ENCODE data around the gene GRM5.

Gene GRM5

GRCh38 chr11:88656283-88656682 lies 409.5 kb downstream of the GRM5 start:
- H3K9me3 ChIP-seq (ENCODE audit: control insufficient read depth, low read length) = no peaks in the 10 kb centered on the region
- no peaks in the 10 kb centered on the region for H3K36me3 ChIP-seq (ENCODE audit: control insufficient read depth, insufficient read depth, low read length)
- no peaks in the 10 kb centered on the region for H3K4me1 ChIP-seq (ENCODE audit: control insufficient read depth, insufficient read depth, low read length, poor library complexity, severe bottlenecking)
- 80% methylated on average over 1 of the region's 3 CpGs; no CpG with 5 or more reads in 1 of the 2 experiments for WGBS, 2 experiments (ENCODE audit: insufficient coverage in 2 of 2)
- no peak overlapping the region for H3K27ac ChIP-seq (ENCODE audit: low read depth, low read length, severe bottlenecking)
- H3K4me3 ChIP-seq (ENCODE audit: extremely low read depth, insufficient read depth, low read length, poor library complexity, severe bottlenecking) = no peak overlapping the region

GRCh38 chr11:88655656-88656055 lies 410.1 kb downstream of the GRM5 start:
- no peak overlapping the region for H3K4me3 ChIP-seq (ENCODE audit: extremely low read depth, insufficient read depth, low read length, poor library complexity, severe bottlenecking)
- H3K4me1 ChIP-seq (ENCODE audit: control insufficient read depth, insufficient read depth, low read length, poor library complexity, severe bottlenecking) = no peaks in the 10 kb centered on the region
- no peaks in the 10 kb centered on the region for H3K36me3 ChIP-seq (ENCODE audit: control insufficient read depth, insufficient read depth, low read length)
- no peaks in the 10 kb centered on the region for H3K9me3 ChIP-seq (ENCODE audit: control insufficient read depth, low read length)
- no peak overlapping the region for H3K27ac ChIP-seq (ENCODE audit: low read depth, low read length, severe bottlenecking)

DNA sequence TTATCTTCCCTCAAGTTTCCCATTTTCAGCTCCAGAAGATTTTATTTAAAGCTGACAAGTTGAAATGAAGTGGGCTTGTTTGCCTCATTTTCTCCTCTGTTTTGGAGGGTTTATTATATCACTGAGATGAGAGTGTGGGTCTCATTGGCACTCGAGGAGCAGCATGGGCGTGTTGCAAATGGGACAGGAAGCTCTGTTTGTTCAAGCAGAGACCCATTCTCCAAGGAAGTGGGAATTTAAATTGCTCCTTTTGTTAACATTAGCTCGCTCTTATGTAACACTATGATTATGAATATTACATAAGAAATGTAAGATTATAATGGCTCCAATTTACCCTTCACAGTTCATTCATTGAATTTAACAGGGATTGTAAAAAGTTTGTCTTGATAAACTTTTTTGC lies 410.6 kb downstream of the GRM5 start:
- WGBS, 2 experiments (ENCODE audit: insufficient coverage in 2 of 2) = 83% methylated on average over 1 of the region's 3 CpGs; no CpG with 5 or more reads in 1 of the 2 experiments
- Histone ChIP-seq H3K4me3 (ENCODE audit: extremely low read depth, insufficient read depth, low read length, poor library complexity, severe bottlenecking) (no peak overlapping the region), H3K9me3 (ENCODE audit: control insufficient read depth, low read length) (no peaks in the 10 kb centered on the region), H3K27ac (ENCODE audit: low read depth, low read length, severe bottlenecking) (no peak overlapping the region), H3K4me1 (ENCODE audit: control insufficient read depth, insufficient read depth, low read length, poor library complexity, severe bottlenecking) (no peaks in the 10 kb centered on the region), H3K36me3 (ENCODE audit: control insufficient read depth, insufficient read depth, low read length) (no peaks in the 10 kb centered on the region)

- 100% methylated on average over 1 of the region's 2 CpGs; no CpG with 5 or more reads in 1 of the 2 experiments for WGBS, 2 experiments (ENCODE audit: insufficient coverage in 2 of 2)
- no peaks in the 10 kb centered on the region for H3K36me3 ChIP-seq (ENCODE audit: control insufficient read depth, insufficient read depth, low read length)
- no peak overlapping the region for H3K4me3 ChIP-seq (ENCODE audit: extremely low read depth, insufficient read depth, low read length, poor library complexity, severe bottlenecking)
- H3K9me3 ChIP-seq (ENCODE audit: control insufficient read depth, low read length) = no peaks in the 10 kb centered on the region
- no peaks in the 10 kb centered on the region for H3K4me1 ChIP-seq (ENCODE audit: control insufficient read depth, insufficient read depth, low read length, poor library complexity, severe bottlenecking)
- H3K27ac ChIP-seq (ENCODE audit: low read depth, low read length, severe bottlenecking) = no peak overlapping the region
These were observed 414.2 kb downstream of the GRM5 start for GRCh38 chr11:88651556-88651955.

DNA sequence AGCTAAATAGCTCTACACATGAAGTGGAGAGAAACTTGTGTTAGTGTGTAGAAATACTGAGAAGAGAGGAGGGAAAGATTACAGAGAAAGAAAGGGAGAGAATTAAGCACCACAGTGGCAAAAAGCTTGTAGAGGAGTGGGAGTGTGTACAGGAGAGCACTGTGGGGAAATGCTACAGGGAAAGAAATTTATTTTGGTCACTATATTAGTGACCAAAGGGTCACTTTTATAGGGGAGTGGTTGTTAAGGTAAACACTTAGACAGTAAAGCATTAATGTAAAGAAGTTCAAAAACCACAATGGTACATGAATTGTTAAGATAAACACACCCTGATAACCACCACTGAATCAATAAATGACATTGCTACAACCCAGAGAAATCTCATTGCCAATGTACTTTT lies 421.1 kb downstream of the GRM5 start:
- Histone ChIP-seq H3K36me3 (ENCODE audit: control insufficient read depth, insufficient read depth, low read length) (no peaks in the 10 kb centered on the region), H3K4me1 (ENCODE audit: control insufficient read depth, insufficient read depth, low read length, poor library complexity, severe bottlenecking) (no peaks in the 10 kb centered on the region), H3K9me3 (ENCODE audit: control insufficient read depth, low read length) (no peaks in the 10 kb centered on the region), H3K4me3 (ENCODE audit: extremely low read depth, insufficient read depth, low read length, poor library complexity, severe bottlenecking) (no peak overlapping the region), H3K27ac (ENCODE audit: low read depth, low read length, severe bottlenecking) (no peak overlapping the region)

GRCh38 chr11:88632163-88632562 lies 433.6 kb downstream of the GRM5 start:
- Histone ChIP-seq H3K4me1 (ENCODE audit: control insufficient read depth, insufficient read depth, low read length, poor library complexity, severe bottlenecking) (peaks cover 9% of the 10 kb centered on the region), H3K36me3 (ENCODE audit: control insufficient read depth, insufficient read depth, low read length) (no peaks in the 10 kb centered on the region), H3K4me3 (ENCODE audit: extremely low read depth, insufficient read depth, low read length, poor library complexity, severe bottlenecking) (no peak overlapping the region), H3K27ac (ENCODE audit: low read depth, low read length, severe bottlenecking) (no peak overlapping the region), H3K9me3 (ENCODE audit: control insufficient read depth, low read length) (no peaks in the 10 kb centered on the region)
- 65 to 92% methylated on average over 2 to 3 of the region's 4 CpGs for WGBS, 2 experiments (ENCODE audit: insufficient coverage in 2 of 2)

DNA sequence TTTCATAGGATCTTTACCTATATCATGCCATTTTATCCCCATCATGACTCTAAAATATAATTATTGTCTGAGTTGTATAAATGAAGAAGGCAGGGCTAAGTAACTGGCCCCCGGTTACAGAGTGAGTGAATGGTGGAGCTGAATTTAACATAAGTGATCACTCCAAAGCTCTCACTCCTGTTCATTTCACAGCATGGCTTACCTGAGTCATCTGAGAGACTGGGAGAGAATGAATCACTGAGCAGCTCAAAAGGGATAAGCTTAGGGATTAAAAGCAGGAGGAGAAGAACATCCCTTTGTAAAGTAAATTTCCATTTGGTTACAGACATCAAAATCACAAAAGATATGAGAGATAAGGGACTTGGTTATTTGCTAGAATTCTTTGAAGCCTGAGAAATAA lies 434.3 kb downstream of the GRM5 start:
- Histone ChIP-seq H3K4me3 (ENCODE audit: extremely low read depth, insufficient read depth, low read length, poor library complexity, severe bottlenecking) (no peak overlapping the region), H3K9me3 (ENCODE audit: control insufficient read depth, low read length) (no peaks in the 10 kb centered on the region), H3K4me1 (ENCODE audit: control insufficient read depth, insufficient read depth, low read length, poor library complexity, severe bottlenecking) (peaks cover 9% of the 10 kb centered on the region), H3K36me3 (ENCODE audit: control insufficient read depth, insufficient read depth, low read length) (no peaks in the 10 kb centered on the region), H3K27ac (ENCODE audit: low read depth, low read length, severe bottlenecking) (no peak overlapping the region)
- WGBS, 2 experiments (ENCODE audit: insufficient coverage in 2 of 2) = no CpG with 5 or more reads among the region's 1 CpG

DNA sequence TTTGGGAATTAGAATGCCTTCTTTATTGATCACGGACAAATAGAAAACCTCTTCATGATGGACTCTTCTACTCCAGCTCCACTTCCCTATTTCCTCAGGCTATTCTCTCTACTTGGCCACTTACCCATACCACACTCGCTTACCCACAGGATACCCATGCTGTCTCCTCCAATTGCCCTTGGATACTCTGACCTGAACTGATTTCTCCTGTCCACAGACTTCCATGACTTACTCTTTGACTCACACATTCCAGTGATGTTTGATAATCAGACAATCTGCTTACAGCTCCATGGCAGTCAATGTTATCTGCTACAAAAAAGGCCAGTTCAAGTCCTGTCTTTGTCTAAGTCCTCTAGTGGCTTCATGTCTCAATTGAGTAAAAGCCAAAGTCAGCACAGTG lies 436.3 kb downstream of the GRM5 start:
- H3K27ac ChIP-seq (ENCODE audit: low read depth, low read length, severe bottlenecking) = no peak overlapping the region
- H3K9me3 ChIP-seq (ENCODE audit: control insufficient read depth, low read length) = no peaks in the 10 kb centered on the region
- 87 to 100% methylated on average over 1 to 2 of the region's 2 CpGs for WGBS, 2 experiments (ENCODE audit: insufficient coverage in 2 of 2)
- H3K4me3 ChIP-seq (ENCODE audit: extremely low read depth, insufficient read depth, low read length, poor library complexity, severe bottlenecking) = no peak overlapping the region
- peaks cover 9% of the 10 kb centered on the region for H3K4me1 ChIP-seq (ENCODE audit: control insufficient read depth, insufficient read depth, low read length, poor library complexity, severe bottlenecking)
- H3K36me3 ChIP-seq (ENCODE audit: control insufficient read depth, insufficient read depth, low read length) = no peaks in the 10 kb centered on the region

- no peaks in the 10 kb centered on the region for H3K9me3 ChIP-seq (ENCODE audit: control insufficient read depth, low read length)
- peaks cover 4% of the 10 kb centered on the region for H3K4me1 ChIP-seq (ENCODE audit: control insufficient read depth, insufficient read depth, low read length, poor library complexity, severe bottlenecking)
- no peak overlapping the region for H3K27ac ChIP-seq (ENCODE audit: low read depth, low read length, severe bottlenecking)
- no peak overlapping the region for H3K4me3 ChIP-seq (ENCODE audit: extremely low read depth, insufficient read depth, low read length, poor library complexity, severe bottlenecking)
- WGBS, 2 experiments (ENCODE audit: insufficient coverage in 2 of 2) = no CpG with 5 or more reads among the region's 4 CpGs
- H3K36me3 ChIP-seq (ENCODE audit: control insufficient read depth, insufficient read depth, low read length) = no peaks in the 10 kb centered on the region
These were observed 439.6 kb downstream of the GRM5 start for GRCh38 chr11:88626216-88626615.

DNA sequence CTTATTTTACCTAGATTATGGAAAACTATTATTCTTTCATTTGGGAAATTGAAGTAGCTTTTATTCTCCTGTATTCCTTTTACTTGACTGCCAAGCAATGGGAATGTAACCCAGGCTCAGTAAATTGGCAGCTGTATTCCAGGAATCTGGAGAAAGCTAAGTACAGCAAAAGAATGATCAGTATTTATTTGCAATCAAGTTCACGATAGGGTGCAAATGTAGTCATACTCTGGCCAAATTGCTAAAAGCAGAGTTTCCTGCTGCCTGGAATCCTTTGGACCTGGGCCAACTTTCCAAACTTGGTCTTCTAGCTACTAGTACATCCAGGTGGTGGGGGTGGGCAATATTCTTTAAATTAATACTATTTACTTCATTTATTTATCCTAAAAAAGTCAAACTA lies 442.3 kb downstream of the GRM5 start:
- WGBS, 2 experiments (ENCODE audit: insufficient coverage in 2 of 2) = 0% methylated on average over 1 of the region's 1 CpG
- no peak overlapping the region for H3K4me3 ChIP-seq (ENCODE audit: extremely low read depth, insufficient read depth, low read length, poor library complexity, severe bottlenecking)
- H3K27ac ChIP-seq (ENCODE audit: low read depth, low read length, severe bottlenecking) = no peak overlapping the region
- H3K4me1 ChIP-seq (ENCODE audit: control insufficient read depth, insufficient read depth, low read length, poor library complexity, severe bottlenecking) = no peaks in the 10 kb centered on the region
- no peaks in the 10 kb centered on the region for H3K36me3 ChIP-seq (ENCODE audit: control insufficient read depth, insufficient read depth, low read length)
- H3K9me3 ChIP-seq (ENCODE audit: control insufficient read depth, low read length) = no peaks in the 10 kb centered on the region

DNA sequence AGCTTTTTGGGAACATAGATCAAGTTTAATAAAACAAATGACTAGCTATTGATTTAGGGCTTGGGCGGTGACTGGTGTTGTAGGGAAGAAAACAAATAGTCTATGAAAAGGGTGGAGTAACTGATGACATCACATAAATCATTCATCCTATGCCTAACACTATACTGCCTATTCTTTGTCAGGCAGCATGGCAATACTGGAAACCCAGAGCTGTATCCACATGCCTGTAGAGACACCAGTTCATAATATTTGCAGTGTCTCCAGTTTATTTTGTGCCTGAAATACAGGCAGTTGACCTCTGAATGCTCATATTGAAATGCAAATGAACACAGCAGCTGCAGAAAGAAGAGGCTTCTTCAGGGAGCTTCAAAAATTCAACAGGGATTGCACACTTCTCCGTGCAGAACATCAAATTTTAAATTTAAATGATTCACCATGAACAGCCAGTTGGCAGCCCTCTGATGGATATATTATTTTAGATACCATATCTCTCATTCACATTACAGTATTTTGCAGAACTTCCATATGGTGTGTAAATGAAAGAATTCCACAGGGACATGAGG lies 445.1 kb downstream of the GRM5 start:
- H3K4me1 ChIP-seq (ENCODE audit: control insufficient read depth, insufficient read depth, low read length, poor library complexity, severe bottlenecking) = no peaks in the 10 kb centered on the region
- no peak overlapping the region for H3K27ac ChIP-seq (ENCODE audit: low read depth, low read length, severe bottlenecking)
- no peaks in the 10 kb centered on the region for H3K36me3 ChIP-seq (ENCODE audit: control insufficient read depth, insufficient read depth, low read length)
- H3K4me3 ChIP-seq (ENCODE audit: extremely low read depth, insufficient read depth, low read length, poor library complexity, severe bottlenecking) = no peak overlapping the region
- WGBS, 2 experiments (ENCODE audit: insufficient coverage in 2 of 2) = no CpG with 5 or more reads among the region's 2 CpGs
- H3K9me3 ChIP-seq (ENCODE audit: control insufficient read depth, low read length) = no peaks in the 10 kb centered on the region
